HTR-8/SVneo (cell line): ENCODE results near the gene STX1B.
"Not testable (repeated sequence)": the region's sequence is repeated elsewhere in the genome, so short reads cannot be mapped to it uniquely, and the experiment has no call there.

ENCODE experiments used
- DNase-seq: peaks from one replicate; pipeline ENCODE4 v3.0.0; 2011; ENCODE audit warnings: low spot score, mixed read lengths; ENCODE audit not compliant: insufficient read length
- FAIRE-seq: peaks from 2 replicates; lab custom pipeline; 2011; peaks lifted over from hg19 to GRCh38; lab: Jason Lieb, UNC

Gene STX1B

DNA sequence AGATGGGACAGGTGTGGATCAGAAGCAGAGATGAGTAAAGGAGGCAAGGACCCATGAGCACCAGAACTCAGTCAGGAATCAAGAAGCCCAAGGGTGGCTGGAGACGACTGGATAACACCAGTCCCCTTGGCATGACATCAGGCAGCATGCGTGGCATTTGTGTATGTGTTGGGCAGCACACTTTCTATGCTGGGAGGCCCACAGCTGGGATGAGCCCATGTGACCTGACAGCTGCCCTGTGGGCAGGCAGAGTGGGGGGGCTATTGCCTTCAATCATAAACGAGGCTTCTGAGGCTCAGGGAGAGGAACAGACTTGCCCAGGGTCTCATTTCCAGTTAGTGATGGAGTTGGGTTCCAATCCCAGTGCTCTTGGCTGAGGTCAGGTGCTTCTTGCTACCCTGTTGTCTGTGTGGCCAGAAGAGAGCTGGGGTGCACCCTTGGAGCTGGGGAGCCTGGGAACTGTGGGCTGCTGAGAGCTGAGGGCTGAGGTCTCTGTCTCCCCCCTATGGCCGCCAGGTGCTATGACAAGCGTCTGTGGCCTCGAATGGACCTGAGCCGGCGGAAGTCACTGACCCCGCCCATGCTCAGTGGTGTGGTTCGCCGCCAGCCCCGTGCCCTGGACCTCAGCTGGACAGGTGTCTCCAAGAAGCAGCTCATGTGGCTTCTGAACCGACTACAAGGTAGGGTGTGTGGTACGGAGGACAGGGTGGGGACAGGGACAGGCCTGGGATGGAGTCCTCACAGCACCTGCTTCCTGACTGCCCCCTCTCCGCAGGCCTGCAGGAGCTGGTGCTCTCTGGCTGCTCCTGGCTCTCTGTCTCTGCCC, 68.6 kb downstream of the STX1B start:
- DNase-seq (peak; percentile 79), FAIRE-seq (peak; percentile 78)

GRCh38 chr16:30939571-30939970, 70.9 kb downstream of the STX1B start:
- not testable (repeated sequence) for FAIRE-seq, DNase-seq
